ENCODE results near the gene KRT79.

KRT79 gene

GRCh38 chr12:52834727-52835001 is 553 bp upstream of the KRT79 start:
- DNase-seq: no peak

- no peak for DNase-seq
Measured at GRCh38 chr12:52832985-52833905, 866 bp downstream of the KRT79 start.

GRCh38 chr12:52832451-52832850 is 1.7 kb downstream of the KRT79 start:
- no peak for DNase-seq

GRCh38 chr12:52831251-52831650 is 2.9 kb downstream of the KRT79 start:
- DNase-seq: no peak

GRCh38 chr12:52829986-52830770 is 3.9 kb downstream of the KRT79 start:
- DNase-seq: no peak

- DNase-seq: no peak
Measured at GRCh38 chr12:52828591-52829021, 5.5 kb downstream of the KRT79 start.

- no peak for DNase-seq
Measured at GRCh38 chr12:52828156-52828555, 6.0 kb downstream of the KRT79 start.

GRCh38 chr12:52827499-52828090 is 6.5 kb downstream of the KRT79 start:
- DNase-seq: no peak

GRCh38 chr12:52826611-52827498 is 7.3 kb downstream of the KRT79 start:
- no peak for DNase-seq

- DNase-seq: no peak
Measured at GRCh38 chr12:52825961-52826360, 8.2 kb downstream of the KRT79 start.

GRCh38 chr12:52824741-52825410 is 9.2 kb downstream of the KRT79 start:
- no peak for DNase-seq

GRCh38 chr12:52823761-52824450 is 10.2 kb downstream of the KRT79 start:
- no peak for DNase-seq

GRCh38 chr12:52822771-52823510 is 11.2 kb downstream of the KRT79 start:
- DNase-seq: no peak

GRCh38 chr12:52821826-52822660 is 12.1 kb downstream of the KRT79 start:
- DNase-seq: no peak

GRCh38 chr12:52821071-52821730 is 12.9 kb downstream of the KRT79 start:
- no peak for DNase-seq

- DNase-seq: no peak
Measured at GRCh38 chr12:52820521-52820920, 13.6 kb downstream of the KRT79 start.

GRCh38 chr12:52819731-52820510 is 14.2 kb downstream of the KRT79 start:
- no peak for DNase-seq

- DNase-seq: no peak
Measured at GRCh38 chr12:52818887-52819420, 15.2 kb downstream of the KRT79 start.

Measured in right kidney (tissue), 1 donor.